GM10266 (cell line): Measurements from ENCODE around the gene NATD1.

Experiments
- DNase-seq: peaks from one replicate; pipeline ENCODE4 v3.0.0; 2012; ENCODE audit errors: extremely low spot score
- CTCF ChIP-seq: IDR thresholded peaks from 2 replicates; pipeline ENCODE4 v1.5.1; 2012; ENCODE audit warnings: mild to moderate bottlenecking, low read depth; ENCODE audit not compliant: control insufficient read depth, insufficient read depth; ENCODE audit errors: missing control alignments

Gene NATD1

GRCh38 chr17:21288571-21289017, 35.4 kb upstream of the NATD1 start:
- peak; percentile 39 for TF ChIP-seq CTCF
- DNase-seq = no peak

- DNase-seq = peak; percentile 74
- TF ChIP-seq CTCF = no peak
These were observed 34.7 kb upstream of the NATD1 start for GRCh38 chr17:21287703-21288449.

GRCh38 chr17:21286909-21287702, 33.9 kb upstream of the NATD1 start:
- no peak for DNase-seq
- no peak for TF ChIP-seq CTCF

- no peak for DNase-seq
- no peak for TF ChIP-seq CTCF
These were observed 33.0 kb upstream of the NATD1 start for GRCh38 chr17:21286066-21286770.

GRCh38 chr17:21285164-21286065, 32.2 kb upstream of the NATD1 start:
- DNase-seq = no peak
- no peak for TF ChIP-seq CTCF

- peak; percentile 100 for DNase-seq
- TF ChIP-seq CTCF = no peak
These were observed 31.3 kb upstream of the NATD1 start, which contains the start of gene MAP2K3 for GRCh38 chr17:21284319-21285163. Gene MAP2K3 (plus strand): TSS chr17:21284711. CDS start chr17:21284921, 210 bp downstream.
